Neural cell (in vitro differentiated cells): ENCODE measurements around the gene OR52E8. TPM values are rescaled to one million over a fixed set of nuclear protein-coding genes. Genes with fewer than 3 reads are reported as not detected.

Source experiments
- H2AFZ ChIP-seq: fragments of 200-600, 300-800 bp; sonication (generic), shearing (Covaris generic); 2 replicates; pipeline ENCODE4 v1.6.0; 2014; ENCODE audit warnings: low read depth, mild to moderate bottlenecking, antibody characterized with exemption, low read length, moderate library complexity
- H3F3A ChIP-seq: fragments of 200-600 bp; shearing (Covaris generic); 2 replicates; pipeline ENCODE4 v1.6.1; 2016; ENCODE audit warnings: mild to moderate bottlenecking, moderate library complexity, mixed read lengths, antibody characterized with exemption, low read length; ENCODE audit not compliant: insufficient read depth, poor library complexity, severe bottlenecking
- H3K27ac ChIP-seq: fragments of 200-600, 300-800 bp; sonication (generic), shearing (Covaris generic); 2 replicates; pipeline ENCODE4 v1.5.1; 2014; ENCODE audit warnings: mild to moderate bottlenecking, low read length, moderate library complexity
- H3K27me3 ChIP-seq: fragments of 300-800, 200-600 bp; sonication (generic), shearing (Covaris generic); 2 replicates; pipeline ENCODE4 v1.6.0; 2014; ENCODE audit warnings: mild to moderate bottlenecking, low read depth, low read length, moderate library complexity; ENCODE audit not compliant: insufficient read depth
- H3K36me3 ChIP-seq: fragments of 300-800, 200-600 bp; sonication (generic), shearing (Covaris generic); 2 replicates; pipeline ENCODE4 v1.5.1; 2014; ENCODE audit warnings: mild to moderate bottlenecking, antibody characterized with exemption, low read length, moderate library complexity; ENCODE audit not compliant: insufficient read depth
- H3K4me2 ChIP-seq: fragments of 300-800, 200-600 bp; sonication (generic), shearing (Covaris generic); 2 replicates; pipeline ENCODE4 v1.6.0; 2014; ENCODE audit warnings: mild to moderate bottlenecking, low read length
- H3K4me3 ChIP-seq: fragments of 300-800, 200-600 bp; sonication (generic), shearing (Covaris generic); 2 replicates; pipeline ENCODE4 v1.5.1; 2014; ENCODE audit warnings: mild to moderate bottlenecking, low read length, moderate library complexity
- H3K79me2 ChIP-seq: fragments of 200-600 bp; shearing (Covaris generic); replicated peaks from 2 replicates; pipeline ENCODE4 v1.6.0; 2014; ENCODE audit warnings: mild to moderate bottlenecking, low read length, moderate library complexity; ENCODE audit not compliant: insufficient read depth
- H3K9ac ChIP-seq: fragments of 300-800, 200-600 bp; sonication (generic), shearing (Covaris generic); 2 replicates; pipeline ENCODE4 v1.6.1; 2016; ENCODE audit warnings: mild to moderate bottlenecking, low read length, mixed read lengths
- H3K9me2 ChIP-seq: fragments of 200-600 bp; shearing (Covaris generic); 2 replicates; pipeline ENCODE4 v1.6.1; 2016; ENCODE audit warnings: mild to moderate bottlenecking, low read length, mixed read lengths; ENCODE audit not compliant: insufficient read depth
- H3K9me3 ChIP-seq: fragments of 200-600, 300-800 bp; sonication (generic), shearing (Covaris generic); 2 replicates; pipeline ENCODE4 v1.6.1; 2016; ENCODE audit warnings: mild to moderate bottlenecking, mixed run types, low read length, moderate library complexity, mixed read lengths
- H4K20me1 ChIP-seq: fragments of 200-600 bp; shearing (Covaris generic); 2 replicates; pipeline ENCODE4 v1.6.1; 2016; ENCODE audit warnings: mild to moderate bottlenecking, mixed run types; ENCODE audit not compliant: insufficient read depth
- EP300 ChIP-seq: fragments of 450-650 bp; conservative IDR thresholded peaks from 2 replicates; pipeline ENCODE4 v1.6.1; 2014; ENCODE audit warnings: antibody characterized with exemption, mild to moderate bottlenecking, moderate library complexity; ENCODE audit not compliant: poor library complexity, severe bottlenecking
- EZH2 ChIP-seq: fragments of 200-600, 300-800 bp; shearing (Covaris generic), sonication (generic); IDR thresholded peaks from 2 replicates; pipeline ENCODE4 v1.6.1; 2014; ENCODE audit warnings: antibody characterized with exemption, low read length, borderline replicate concordance, mild to moderate bottlenecking; ENCODE audit not compliant: insufficient read depth, poor library complexity, severe bottlenecking
- MXI1 ChIP-seq: fragments of 450-650 bp; conservative IDR thresholded peaks from 2 replicates; pipeline ENCODE4 v1.6.1; 2014; ENCODE audit warnings: antibody characterized with exemption, mild to moderate bottlenecking; ENCODE audit not compliant: poor library complexity, severe bottlenecking
- POLR2AphosphoS5 ChIP-seq: IDR thresholded peaks from 2 replicates; pipeline ENCODE4 v1.6.1; 2012
- RAD21 ChIP-seq: fragments of 450-650 bp; conservative IDR thresholded peaks from 2 replicates; pipeline ENCODE4 v1.6.1; 2014; ENCODE audit warnings: antibody characterized with exemption, mild to moderate bottlenecking, moderate library complexity
- SMC3 ChIP-seq: fragments of 450-650 bp; conservative IDR thresholded peaks from 2 replicates; pipeline ENCODE4 v1.6.1; 2014; ENCODE audit warnings: antibody characterized with exemption, mild to moderate bottlenecking, moderate library complexity; ENCODE audit not compliant: poor library complexity
- TAF1 ChIP-seq: IDR thresholded peaks from 2 replicates; pipeline ENCODE4 v1.6.1; 2012; ENCODE audit warnings: low read depth
- polyA plus RNA-seq: library from polyadenylated mRNA; depleted of rRNA; stranded (reverse); fragments of >200 nt; gene quantifications from 2 replicates; pipeline ENCODE4 v1.2.3, GENCODE V29; 2014
- TF ChIP-seq, protein P1 (sequence below): IDR thresholded peaks from 2 replicates; pipeline ENCODE4 v1.6.1; 2012; ENCODE audit warnings: borderline replicate concordance
- TF ChIP-seq, protein P2 (sequence below): fragments of 450-650 bp; IDR thresholded peaks from 2 replicates; pipeline ENCODE4 v1.5.1; 2014; ENCODE audit warnings: antibody characterized with exemption, mild to moderate bottlenecking, moderate library complexity; ENCODE audit not compliant: poor library complexity, severe bottlenecking

OR52E8 gene
- polyA plus RNA-seq, 1 donor from 2014 or later, result not detected

DNA sequence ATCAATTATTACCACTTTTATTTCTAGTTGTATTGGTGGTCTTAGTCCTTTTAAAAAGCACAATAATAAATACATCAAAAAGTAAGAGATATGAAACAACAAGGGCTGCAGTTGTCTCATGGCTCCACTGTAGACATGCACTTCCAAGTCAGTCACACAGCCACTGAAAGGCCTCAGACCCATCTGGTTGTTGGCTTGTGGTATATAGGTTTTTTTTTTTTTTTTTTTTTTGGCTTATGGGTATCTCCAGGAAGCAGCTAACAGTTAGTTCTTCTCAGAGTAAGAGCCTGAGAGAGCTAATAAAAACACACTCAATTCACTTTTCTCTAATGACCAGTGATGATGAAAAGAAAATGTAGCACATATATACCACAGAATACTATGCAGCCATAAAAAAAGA, 9.8 kb downstream of the OR52E8 start:
- Histone ChIP-seq H3K4me2 (no peak overlapping the region), H3K9ac (no peak overlapping the region), H3K9me2 (no peaks in the 10 kb centered on the region), H4K20me1 (no peaks in the 10 kb centered on the region), H3K4me3 (no peak overlapping the region), H3K79me2 (no peaks in the 10 kb centered on the region), H2AFZ (no peak overlapping the region), H3K9me3 (no peaks in the 10 kb centered on the region), H3K36me3 (no peaks in the 10 kb centered on the region), H3F3A (no peaks in the 10 kb centered on the region), H3K27ac (no peak overlapping the region), H3K27me3 (no peaks in the 10 kb centered on the region)
- TF ChIP-seq, protein P1, sequence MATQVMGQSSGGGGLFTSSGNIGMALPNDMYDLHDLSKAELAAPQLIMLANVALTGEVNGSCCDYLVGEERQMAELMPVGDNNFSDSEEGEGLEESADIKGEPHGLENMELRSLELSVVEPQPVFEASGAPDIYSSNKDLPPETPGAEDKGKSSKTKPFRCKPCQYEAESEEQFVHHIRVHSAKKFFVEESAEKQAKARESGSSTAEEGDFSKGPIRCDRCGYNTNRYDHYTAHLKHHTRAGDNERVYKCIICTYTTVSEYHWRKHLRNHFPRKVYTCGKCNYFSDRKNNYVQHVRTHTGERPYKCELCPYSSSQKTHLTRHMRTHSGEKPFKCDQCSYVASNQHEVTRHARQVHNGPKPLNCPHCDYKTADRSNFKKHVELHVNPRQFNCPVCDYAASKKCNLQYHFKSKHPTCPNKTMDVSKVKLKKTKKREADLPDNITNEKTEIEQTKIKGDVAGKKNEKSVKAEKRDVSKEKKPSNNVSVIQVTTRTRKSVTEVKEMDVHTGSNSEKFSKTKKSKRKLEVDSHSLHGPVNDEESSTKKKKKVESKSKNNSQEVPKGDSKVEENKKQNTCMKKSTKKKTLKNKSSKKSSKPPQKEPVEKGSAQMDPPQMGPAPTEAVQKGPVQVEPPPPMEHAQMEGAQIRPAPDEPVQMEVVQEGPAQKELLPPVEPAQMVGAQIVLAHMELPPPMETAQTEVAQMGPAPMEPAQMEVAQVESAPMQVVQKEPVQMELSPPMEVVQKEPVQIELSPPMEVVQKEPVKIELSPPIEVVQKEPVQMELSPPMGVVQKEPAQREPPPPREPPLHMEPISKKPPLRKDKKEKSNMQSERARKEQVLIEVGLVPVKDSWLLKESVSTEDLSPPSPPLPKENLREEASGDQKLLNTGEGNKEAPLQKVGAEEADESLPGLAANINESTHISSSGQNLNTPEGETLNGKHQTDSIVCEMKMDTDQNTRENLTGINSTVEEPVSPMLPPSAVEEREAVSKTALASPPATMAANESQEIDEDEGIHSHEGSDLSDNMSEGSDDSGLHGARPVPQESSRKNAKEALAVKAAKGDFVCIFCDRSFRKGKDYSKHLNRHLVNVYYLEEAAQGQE, result no peak
- TF ChIP-seq RAD21, result no peak
- TF ChIP-seq MXI1, result no peak
- no peak for TF ChIP-seq POLR2AphosphoS5
- no peak for TF ChIP-seq EZH2
- no peak for TF ChIP-seq TAF1
- TF ChIP-seq EP300, result no peak
- TF ChIP-seq SMC3, result no peak
- TF ChIP-seq, protein P2, sequence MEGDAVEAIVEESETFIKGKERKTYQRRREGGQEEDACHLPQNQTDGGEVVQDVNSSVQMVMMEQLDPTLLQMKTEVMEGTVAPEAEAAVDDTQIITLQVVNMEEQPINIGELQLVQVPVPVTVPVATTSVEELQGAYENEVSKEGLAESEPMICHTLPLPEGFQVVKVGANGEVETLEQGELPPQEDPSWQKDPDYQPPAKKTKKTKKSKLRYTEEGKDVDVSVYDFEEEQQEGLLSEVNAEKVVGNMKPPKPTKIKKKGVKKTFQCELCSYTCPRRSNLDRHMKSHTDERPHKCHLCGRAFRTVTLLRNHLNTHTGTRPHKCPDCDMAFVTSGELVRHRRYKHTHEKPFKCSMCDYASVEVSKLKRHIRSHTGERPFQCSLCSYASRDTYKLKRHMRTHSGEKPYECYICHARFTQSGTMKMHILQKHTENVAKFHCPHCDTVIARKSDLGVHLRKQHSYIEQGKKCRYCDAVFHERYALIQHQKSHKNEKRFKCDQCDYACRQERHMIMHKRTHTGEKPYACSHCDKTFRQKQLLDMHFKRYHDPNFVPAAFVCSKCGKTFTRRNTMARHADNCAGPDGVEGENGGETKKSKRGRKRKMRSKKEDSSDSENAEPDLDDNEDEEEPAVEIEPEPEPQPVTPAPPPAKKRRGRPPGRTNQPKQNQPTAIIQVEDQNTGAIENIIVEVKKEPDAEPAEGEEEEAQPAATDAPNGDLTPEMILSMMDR, result no peak

DNA sequence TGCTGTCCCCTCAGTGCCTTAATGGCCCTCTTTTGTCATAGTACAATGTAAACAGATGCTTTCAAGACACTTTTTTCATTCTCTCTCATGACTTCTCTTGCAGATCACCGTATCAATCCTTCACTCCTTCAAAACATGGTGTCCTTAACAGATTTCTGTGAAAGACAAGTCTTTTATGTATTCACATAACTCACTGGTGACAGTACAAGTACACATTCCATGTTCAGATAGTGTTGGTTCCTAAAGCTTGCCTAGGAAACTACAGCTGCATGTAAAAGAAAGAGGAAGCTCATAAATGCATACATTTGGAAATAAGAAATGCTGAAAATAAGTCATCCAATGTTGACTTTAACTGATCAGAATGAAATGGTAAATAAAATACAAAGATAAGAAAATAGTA, 10.8 kb downstream of the OR52E8 start:
- Histone ChIP-seq H3K4me2 (no peak overlapping the region), H3K4me3 (no peak overlapping the region), H3F3A (no peaks in the 10 kb centered on the region), H2AFZ (no peak overlapping the region), H3K79me2 (no peaks in the 10 kb centered on the region), H3K9me3 (no peaks in the 10 kb centered on the region), H3K27ac (no peak overlapping the region), H3K27me3 (no peaks in the 10 kb centered on the region), H3K9ac (no peak overlapping the region), H4K20me1 (no peaks in the 10 kb centered on the region), H3K36me3 (no peaks in the 10 kb centered on the region), H3K9me2 (no peaks in the 10 kb centered on the region)
- TF ChIP-seq, protein P1, result no peak
- TF ChIP-seq EZH2 (no peak), SMC3 (no peak), TAF1 (no peak), POLR2AphosphoS5 (no peak), EP300 (no peak), MXI1 (no peak), RAD21 (no peak)
- TF ChIP-seq, protein P2, result no peak
